Activated T-cell treated with anti-CD3 and anti-CD28 coated beads, Interleukin-2, amount 50 U/mL, for 1 hour (primary cell): ENCODE measurements around the gene DGKB.

ENCODE experiments used
- DNase-seq: peaks from one replicate; pipeline ENCODE4 v3.0.0-alpha.2; 2020

The DGKB gene

GRCh38 chr7:14817829-14818614 is 84.5 kb downstream of the DGKB start:
- no peak for DNase-seq

DNA sequence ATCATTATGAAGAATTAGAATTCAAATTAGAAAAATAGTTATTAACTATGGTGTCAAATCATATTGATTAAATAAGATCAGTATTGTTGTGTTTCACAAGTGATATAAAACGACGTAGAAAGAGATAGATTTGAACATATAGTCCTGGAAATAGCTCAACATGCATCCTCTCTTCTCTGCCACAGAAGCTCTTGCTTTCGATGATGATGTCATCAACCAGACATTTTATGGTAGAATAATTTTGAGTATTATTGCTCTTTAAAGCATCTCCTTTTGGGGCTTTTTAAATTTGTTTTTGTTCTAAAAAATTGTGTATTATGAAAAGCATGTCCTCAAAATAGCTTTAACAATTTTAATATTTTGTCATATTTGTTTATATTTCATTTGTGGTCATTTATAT is 95.0 kb downstream of the DGKB start:
- DNase-seq: no peak

DNA sequence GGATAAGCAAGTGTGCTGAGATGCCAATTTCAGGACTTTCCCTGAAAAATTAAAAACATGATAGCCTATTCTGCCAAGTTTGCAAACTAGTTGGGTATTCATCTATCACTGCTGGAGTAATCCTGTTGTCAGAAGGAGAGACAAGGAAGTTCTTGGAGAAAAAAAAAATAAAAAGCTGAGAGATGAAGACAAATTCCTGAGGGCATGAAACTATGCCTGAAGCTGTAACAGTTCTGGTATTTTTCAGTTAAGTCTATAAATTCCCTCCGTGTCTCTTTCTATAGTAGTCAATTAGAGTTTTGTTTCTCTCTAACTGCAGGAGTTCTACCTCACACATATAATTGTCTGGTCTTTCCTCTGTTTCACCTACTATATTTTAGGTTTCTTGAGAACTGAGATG is 95.7 kb downstream of the DGKB start:
- DNase-seq: no peak

- no peak for DNase-seq
These were observed 97.3 kb downstream of the DGKB start for GRCh38 chr7:14805105-14805719.

- DNase-seq: no peak
These were observed 101.9 kb downstream of the DGKB start for GRCh38 chr7:14800664-14801063.

- DNase-seq: no peak
These were observed 109.4 kb downstream of the DGKB start for GRCh38 chr7:14793151-14793550.

GRCh38 chr7:14787551-14787950 is 115.0 kb downstream of the DGKB start:
- no peak for DNase-seq

GRCh38 chr7:14786314-14786895 is 116.1 kb downstream of the DGKB start:
- DNase-seq: no peak

DNA sequence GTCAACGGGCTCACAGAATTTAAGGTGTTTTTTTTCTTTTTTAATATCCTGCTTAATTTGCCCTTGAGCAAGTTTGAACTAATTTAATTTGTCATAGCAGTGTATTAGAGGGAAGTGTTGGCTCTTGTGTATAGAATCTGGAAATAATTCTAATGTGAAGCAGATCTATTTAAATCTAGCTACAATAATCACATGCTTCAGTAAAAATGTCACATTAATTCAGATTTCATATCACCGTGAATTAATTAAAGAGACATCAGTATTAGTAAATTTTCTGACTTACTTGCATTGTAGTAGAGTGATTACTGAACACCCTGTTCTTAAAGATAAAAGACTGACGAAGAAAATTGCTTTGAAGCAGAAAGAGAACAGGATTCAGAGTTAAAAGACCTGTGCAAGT is 124.7 kb downstream of the DGKB start:
- DNase-seq: no peak

DNA sequence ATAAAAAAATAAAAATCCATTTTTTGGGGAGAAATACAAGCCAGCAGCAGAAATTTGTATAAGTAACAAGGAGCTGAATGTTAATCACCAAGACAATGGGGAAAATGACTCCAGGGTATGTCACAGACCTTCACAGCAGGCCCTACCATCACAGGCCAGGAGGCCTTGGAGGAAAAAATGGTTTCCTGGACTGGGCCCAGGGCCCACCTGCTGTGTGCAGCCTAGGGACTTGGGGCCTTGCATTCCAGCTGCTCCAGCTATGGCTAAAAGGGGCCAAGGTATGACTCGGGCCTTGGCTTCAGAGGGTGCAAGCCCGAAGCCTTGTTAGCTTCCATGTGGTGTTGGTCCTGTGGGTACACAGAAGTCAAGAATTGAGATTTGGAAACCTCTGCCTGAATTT is 126.3 kb downstream of the DGKB start:
- DNase-seq: no peak

DNA sequence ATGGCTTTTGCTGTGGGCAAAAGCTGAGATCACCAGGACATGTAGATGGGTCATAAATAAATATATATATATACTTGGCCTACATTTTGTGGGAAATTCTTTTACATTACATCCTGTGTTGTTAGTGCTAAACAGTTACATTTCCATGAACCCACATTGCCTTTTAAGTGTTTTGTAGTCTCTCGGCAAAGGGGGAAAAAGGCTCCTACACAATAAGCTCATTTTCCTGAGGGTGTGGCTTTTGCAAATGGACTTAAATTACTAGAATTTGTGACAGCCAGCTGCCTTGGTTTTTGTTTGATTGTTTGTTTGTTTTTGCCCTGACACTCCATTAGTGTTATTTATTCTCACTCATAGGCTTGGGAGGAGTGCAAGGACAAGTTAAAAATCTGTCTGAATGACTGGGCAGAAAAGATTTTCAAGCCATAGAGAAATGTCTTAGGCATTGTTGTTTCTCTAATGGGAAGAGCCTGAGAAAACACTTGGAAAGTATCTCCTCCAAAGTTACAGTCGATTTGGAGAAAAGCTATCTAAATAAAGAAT is 128.8 kb downstream of the DGKB start:
- no peak for DNase-seq

DNA sequence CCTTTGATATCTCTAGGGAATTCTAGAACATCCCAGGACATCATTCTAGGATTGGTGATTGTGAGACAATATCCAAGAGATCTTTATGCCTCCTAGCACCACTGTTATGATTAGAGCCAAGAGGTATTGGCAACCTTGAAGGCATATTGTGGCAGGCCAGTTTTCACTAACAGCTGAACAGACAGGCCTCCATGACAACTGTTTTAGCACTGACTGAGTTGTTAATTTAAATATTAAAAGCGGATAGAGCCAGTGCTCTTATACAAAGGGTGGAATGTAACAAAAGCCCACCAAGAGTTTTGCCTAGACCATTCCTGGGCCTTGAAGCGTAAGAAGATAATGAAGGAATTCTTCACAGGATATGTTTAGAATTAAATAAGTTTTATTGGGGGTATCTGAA is 131.9 kb downstream of the DGKB start:
- no peak for DNase-seq

GRCh38 chr7:14769261-14769660 is 133.3 kb downstream of the DGKB start:
- DNase-seq: no peak

DNA sequence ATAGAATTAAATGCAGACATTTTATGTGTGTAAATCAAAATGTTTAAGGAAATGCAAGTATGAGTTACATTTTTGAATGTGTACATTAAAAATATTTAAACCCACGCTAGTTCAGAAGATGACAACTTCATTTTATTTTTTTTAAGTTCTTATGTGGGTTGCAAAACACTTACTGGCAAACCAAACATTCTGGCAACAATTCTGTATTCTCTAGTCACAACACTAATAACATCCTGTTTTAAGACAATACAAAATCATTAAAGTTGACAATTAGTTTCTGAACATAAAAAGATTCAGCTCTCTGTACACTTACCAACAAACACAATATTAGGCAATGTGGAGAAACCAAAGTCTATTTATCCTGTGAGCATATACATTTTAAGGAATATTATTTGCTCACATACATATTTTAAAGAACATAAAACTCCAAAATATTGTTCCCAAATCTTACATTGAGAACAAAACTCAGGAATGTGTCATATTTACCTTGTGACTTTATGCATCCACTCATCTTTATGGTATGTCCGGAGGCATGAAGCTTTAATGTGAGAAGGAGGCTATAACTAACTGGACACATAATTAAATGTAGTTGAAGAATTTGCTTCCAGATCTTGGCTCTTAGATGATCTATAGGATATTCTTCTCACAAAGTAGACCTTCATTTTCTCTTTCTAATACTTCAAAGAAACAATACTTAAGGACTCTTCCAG is 134.7 kb downstream of the DGKB start:
- DNase-seq: no peak

DNA sequence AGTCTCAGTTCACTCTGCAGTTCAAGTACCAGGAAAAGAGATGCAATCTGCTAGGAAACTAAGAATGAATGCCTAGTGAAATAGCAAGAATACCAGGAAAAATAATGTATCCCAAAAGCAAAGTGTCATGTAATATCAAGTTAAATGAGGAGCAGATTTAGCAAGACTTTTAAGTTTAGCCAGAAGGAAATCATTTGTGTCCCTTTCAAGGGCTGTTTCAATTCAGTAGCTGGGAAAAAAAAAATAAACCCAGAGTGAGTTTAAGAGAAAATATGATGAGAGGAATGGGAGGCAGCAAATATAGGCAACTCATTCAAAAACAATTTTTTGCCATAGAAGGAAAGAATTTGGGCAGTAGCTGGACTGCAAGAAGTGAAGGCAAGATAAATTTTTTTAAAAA is 135.8 kb downstream of the DGKB start:
- no peak for DNase-seq

GRCh38 chr7:14765731-14766130 is 136.8 kb downstream of the DGKB start:
- DNase-seq: no peak

DNA sequence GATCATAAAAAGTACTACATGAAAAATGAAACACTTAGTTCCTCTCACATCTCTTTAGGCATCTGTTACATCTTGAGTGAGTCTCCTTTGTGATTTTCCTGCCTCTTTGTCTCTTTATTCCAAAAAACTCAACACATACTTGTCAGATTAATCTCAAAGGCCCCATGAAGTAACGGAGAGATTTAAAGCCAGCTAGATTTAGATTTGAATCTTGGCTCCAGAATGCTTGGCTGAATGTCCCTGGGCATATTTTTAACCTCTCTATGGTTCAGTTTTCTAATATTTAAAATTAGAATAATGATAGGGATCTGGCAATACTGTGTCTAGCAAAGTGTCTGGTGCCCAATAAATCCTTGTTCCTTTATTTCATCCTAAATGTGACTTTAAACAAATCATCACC is 140.0 kb downstream of the DGKB start:
- DNase-seq: no peak

DNA sequence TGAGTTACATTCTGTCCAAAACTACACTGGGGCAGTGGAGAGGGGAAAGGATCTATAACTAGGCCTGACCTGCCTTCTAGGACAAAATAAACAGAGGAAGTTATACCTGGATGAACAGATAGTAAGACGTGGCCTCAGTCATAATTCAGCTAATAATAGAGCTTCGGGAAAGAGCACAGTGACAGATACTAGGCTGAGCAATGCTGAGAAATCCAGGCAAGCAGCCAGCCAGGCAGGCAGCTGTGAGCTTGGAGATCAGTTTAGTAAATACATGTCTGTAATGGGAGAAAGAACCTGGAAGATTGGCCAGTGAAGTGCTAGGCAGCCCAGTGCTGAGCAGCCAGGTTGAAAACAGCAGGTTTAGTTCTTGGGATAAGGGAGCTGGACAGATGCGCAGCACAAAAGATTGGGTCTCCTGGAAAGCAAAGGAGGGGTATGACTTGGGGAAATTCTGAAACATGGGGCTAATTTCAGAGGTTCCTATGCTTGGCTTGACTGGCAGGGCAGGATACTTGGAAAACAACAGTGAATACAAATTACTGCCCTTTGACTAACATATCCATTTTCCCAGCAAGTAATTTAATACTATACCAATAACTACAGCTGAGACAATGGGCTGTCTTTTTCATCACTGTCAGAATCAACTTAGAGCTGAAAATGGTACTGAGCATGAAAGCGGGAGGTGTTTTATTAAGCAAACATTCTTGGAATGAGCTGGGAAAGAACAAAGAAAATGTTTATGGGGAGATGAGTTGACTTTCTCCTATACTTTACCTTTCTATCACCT is 140.8 kb downstream of the DGKB start:
- DNase-seq: no peak

GRCh38 chr7:14760730-14761478 is 141.6 kb downstream of the DGKB start:
- DNase-seq: no peak

- DNase-seq: no peak
These were observed 142.8 kb downstream of the DGKB start for GRCh38 chr7:14759785-14760184.

DNA sequence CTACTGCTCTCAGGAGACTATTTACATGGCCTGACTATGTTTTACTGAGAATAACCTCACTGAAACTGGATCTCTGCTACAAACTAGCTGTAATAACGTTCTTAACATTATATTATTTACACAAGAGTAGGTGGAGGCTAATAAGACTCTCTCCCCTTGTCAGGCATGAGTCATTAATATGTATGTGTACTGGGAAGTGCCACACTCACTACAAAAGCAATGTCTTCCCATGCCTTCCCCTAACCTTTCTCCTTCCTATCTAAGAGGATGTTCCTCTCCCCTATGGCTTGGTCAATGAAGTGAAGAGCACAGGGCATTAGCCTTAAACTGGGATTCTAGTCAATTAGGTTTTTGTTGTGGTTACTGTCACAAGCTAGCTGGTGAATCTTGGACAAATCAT is 147.9 kb downstream of the DGKB start:
- no peak for DNase-seq

GRCh38 chr7:14752301-14752700 is 150.2 kb downstream of the DGKB start:
- no peak for DNase-seq
